Karpas-422 (cell line): ENCODE results near the gene GALNT1. TPM values are rescaled to one million over a fixed set of nuclear protein-coding genes. Genes with fewer than 3 reads are reported as not detected.

Experiments
- DNase-seq: peaks from one replicate; pipeline ENCODE4 v3.0.0-alpha.2; 2015
- H2AFZ ChIP-seq: fragments of 200-600 bp; sonication (generic); 2 replicates; pipeline ENCODE4 v1.6.1; 2014; ENCODE audit warnings: antibody characterized with exemption, low read length, mixed read lengths
- H3K27ac ChIP-seq: fragments of 200-600 bp; sonication (generic); 2 replicates; pipeline ENCODE4 v1.5.1; 2014; ENCODE audit warnings: mild to moderate bottlenecking, low read length, moderate library complexity
- H3K27me3 ChIP-seq: fragments of 200-600 bp; sonication (generic); 2 replicates; pipeline ENCODE4 v1.6.1; 2014; ENCODE audit warnings: low read length, mixed read lengths
- H3K36me3 ChIP-seq: fragments of 200-600 bp; sonication (generic); 2 replicates; pipeline ENCODE4 v1.6.1; 2014; ENCODE audit warnings: low read length, mixed read lengths; ENCODE audit not compliant: insufficient read depth
- H3K4me1 ChIP-seq: fragments of 200-600 bp; sonication (generic); 2 replicates; pipeline ENCODE4 v1.6.1; 2014; ENCODE audit warnings: mild to moderate bottlenecking, low read length, mixed read lengths
- H3K4me2 ChIP-seq: fragments of 200-600 bp; sonication (generic); 2 replicates; pipeline ENCODE4 v1.6.1; 2014; ENCODE audit warnings: low read length, low read depth, mild to moderate bottlenecking; ENCODE audit not compliant: poor library complexity, severe bottlenecking
- H3K4me3 ChIP-seq: fragments of 200-600 bp; sonication (generic); 2 replicates; pipeline ENCODE4 v1.5.1; 2014; ENCODE audit warnings: mild to moderate bottlenecking, antibody characterized with exemption, low read length, mixed read lengths
- H3K79me2 ChIP-seq: fragments of 200-600 bp; sonication (generic); 2 replicates; pipeline ENCODE4 v1.6.1; 2014; ENCODE audit warnings: mild to moderate bottlenecking, low read length, mixed read lengths
- H3K9ac ChIP-seq: fragments of 200-600 bp; sonication (generic); 2 replicates; pipeline ENCODE4 v1.6.0; 2014; ENCODE audit warnings: low read length
- H3K9me2 ChIP-seq: fragments of 200-600 bp; sonication (generic), shearing (Covaris generic); replicated peaks from 2 replicates; pipeline ENCODE4 v1.6.0; 2014; ENCODE audit warnings: mild to moderate bottlenecking, low read length, moderate library complexity; ENCODE audit not compliant: insufficient read depth
- H3K9me3 ChIP-seq: fragments of 300-700, 200-600 bp; sonication (generic); 2 replicates; pipeline ENCODE4 v1.6.1; 2014; ENCODE audit warnings: low read length, mixed read lengths
- H4K20me1 ChIP-seq: fragments of 200-600 bp; sonication (generic); 2 replicates; pipeline ENCODE4 v1.6.1; 2014; ENCODE audit warnings: mild to moderate bottlenecking, antibody characterized with exemption, low read length, low read depth; ENCODE audit not compliant: insufficient read depth
- total RNA-seq: library from RNA; depleted of rRNA; stranded (reverse); fragments of >200 nt; shearing (Covaris generic); gene quantifications from 2 replicates; pipeline ENCODE4 v1.2.3, GENCODE V29; 2014; ENCODE audit warnings: low replicate concordance

The GALNT1 gene
- total RNA-seq, 1 experiment from 2014 or later, result 259 TPM

DNA sequence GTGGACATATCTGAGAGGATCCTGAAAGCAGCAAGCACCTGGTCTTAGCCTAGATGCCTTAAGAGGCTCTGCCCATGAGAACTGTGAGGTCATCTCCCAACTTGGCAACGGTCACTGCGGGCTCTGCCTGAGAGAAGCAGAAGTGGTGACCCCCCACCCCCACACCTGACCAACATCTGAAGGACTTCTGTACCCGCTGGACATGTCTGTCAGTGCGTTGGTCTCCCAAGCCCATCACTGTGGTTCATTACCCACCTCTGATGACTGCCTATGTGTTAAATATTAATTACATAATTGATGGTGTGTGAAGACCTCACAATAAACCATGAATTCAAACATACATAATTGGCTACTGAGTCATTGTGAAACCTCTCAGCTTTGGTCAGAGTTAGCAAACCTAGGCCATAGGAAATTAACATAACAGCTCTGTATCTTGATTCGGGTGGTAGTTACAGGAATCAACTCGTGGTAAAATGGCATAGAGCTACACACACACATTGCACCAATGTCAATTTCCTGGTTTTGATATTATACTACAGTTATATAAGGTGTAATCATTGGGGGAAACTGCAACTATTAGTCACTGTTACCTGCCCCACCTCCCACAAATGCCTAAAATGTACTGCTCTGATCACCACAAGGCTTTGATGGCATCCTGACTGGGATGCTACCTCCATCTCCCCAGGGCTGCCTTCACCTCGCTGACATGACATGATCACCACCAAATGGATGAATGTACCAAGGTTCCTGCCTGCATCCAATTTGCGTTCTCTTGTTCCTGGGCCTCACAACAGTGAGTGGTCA, 4.3 kb upstream of the GALNT1 start:
- H3K27me3 ChIP-seq, result no peaks in the 10 kb centered on the region
- no peak overlapping the region for H3K27ac ChIP-seq
- H3K4me2 ChIP-seq, result no peak overlapping the region
- H4K20me1 ChIP-seq, result no peaks in the 10 kb centered on the region
- H3K4me1 ChIP-seq, result peaks cover 19% of the 10 kb centered on the region
- H3K9me2 ChIP-seq, result no peaks in the 10 kb centered on the region
- peaks cover 5% of the 10 kb centered on the region for H3K79me2 ChIP-seq
- no peak overlapping the region for H2AFZ ChIP-seq
- H3K9me3 ChIP-seq, result peaks cover 4% of the 10 kb centered on the region
- no peak overlapping the region for H3K4me3 ChIP-seq
- H3K36me3 ChIP-seq, result 0 out of 2 replicates have a peak, but pooled peaks cover 4% of the 10 kb centered on the region
- no peak overlapping the region for H3K9ac ChIP-seq
- DNase-seq, result no peak

DNA sequence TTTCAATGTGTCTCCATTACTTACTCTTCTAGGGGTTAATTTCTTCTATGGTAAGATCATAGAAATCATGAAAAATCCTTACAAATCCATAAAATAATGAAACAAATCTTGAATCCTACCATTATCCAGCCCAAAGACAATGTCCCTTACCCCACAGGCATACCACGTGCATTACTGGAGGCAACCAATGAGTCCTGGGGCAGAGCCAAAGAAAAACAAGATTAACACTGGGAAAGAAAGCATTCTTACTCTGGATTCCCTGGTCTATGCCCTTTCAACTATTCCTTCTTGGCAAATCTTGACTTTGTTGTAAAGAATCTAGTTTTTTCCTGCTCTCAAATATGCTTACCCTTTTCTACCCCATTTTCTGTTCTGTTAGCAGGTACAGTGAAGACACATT, 3.1 kb upstream of the GALNT1 start:
- Histone ChIP-seq H4K20me1 (no peaks in the 10 kb centered on the region; the same call in 1 of the 2 replicates), H3K27me3 (no peaks in the 10 kb centered on the region), H3K4me1 (peaks cover 27% of the 10 kb centered on the region), H3K79me2 (peaks cover 17% of the 10 kb centered on the region), H2AFZ (no peak overlapping the region), H3K4me3 (no peak overlapping the region), H3K36me3 (peaks cover 6% of the 10 kb centered on the region), H3K9me2 (no peaks in the 10 kb centered on the region), H3K27ac (no peak overlapping the region), H3K9ac (no peak overlapping the region), H3K9me3 (peaks cover 4% of the 10 kb centered on the region), H3K4me2 (no peak overlapping the region)
- DNase-seq, result no peak

DNA sequence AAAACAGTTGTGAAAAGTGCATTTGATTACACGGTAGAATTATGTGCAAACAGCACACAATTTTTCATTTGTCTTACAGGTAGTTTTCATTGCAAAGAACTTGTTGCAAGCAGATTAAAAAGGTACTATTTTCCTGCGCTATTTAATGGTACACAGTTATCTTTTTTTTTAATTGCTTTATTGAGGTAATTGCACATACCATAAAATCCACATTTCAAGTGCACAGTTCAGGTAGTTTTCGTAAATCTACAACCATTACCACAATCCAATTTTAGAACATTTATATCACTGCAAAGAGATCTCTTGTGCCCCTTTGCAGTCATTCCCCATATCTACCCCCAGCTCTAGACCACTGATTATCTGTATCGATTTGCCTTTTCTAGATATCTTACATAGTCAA, 2.6 kb upstream of the GALNT1 start:
- peaks cover 2% of the 10 kb centered on the region; the same call in 1 of the 2 replicates for H4K20me1 ChIP-seq

DNA sequence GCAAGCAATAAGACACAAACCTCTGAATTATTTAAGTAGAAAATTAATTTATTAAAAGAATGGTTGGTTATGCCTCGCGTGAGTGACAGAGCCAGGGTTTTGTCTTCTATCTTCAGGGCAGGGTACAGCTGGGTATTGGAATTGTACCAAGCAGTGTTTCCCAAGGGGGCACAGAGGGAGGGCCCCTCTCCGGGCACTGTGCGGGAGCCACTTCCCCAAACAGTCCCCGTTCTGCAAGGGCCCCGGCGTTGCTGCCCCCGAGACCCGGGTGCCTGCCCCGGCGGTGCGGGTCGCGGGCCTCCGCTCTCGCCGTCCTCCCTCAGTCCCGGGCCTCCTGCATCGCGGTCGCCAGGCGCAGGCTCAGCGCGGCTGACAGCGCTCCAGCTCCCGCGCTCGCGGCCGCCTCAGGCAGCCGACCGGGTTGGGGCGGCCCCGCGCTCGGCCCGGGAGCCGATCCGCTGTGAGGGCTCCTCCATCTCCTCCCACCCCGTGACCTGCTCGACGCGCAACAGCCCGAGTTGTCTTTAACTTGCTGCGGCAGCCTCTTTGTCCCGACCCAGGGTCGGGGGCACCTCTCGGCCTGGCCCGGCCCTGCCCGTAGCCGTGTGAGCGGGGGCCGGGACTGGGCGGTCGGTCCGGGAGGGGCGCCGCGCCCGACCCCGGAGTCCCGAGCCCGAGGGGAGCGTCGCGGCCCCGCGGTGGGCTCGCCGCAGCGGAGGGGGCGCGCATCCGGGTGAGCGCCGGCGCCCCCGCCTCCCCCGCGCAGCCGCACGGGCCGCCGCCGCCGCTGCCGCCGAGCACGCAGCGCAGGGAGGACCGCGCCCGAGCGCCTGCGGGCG, 620 bp upstream of the GALNT1 start:
- Histone ChIP-seq H3K9ac (peak overlapping the region; percentile 96), H3K79me2 (peaks cover 42% of the 10 kb centered on the region), H3K9me3 (peaks cover 4% of the 10 kb centered on the region), H3K27me3 (no peaks in the 10 kb centered on the region), H3K36me3 (peaks cover 29% of the 10 kb centered on the region), H3K4me1 (peaks cover 34% of the 10 kb centered on the region), H3K9me2 (no peaks in the 10 kb centered on the region), H4K20me1 (peaks cover 20% of the 10 kb centered on the region; the same call in 1 of the 2 replicates), H3K27ac (peak overlapping the region; percentile 83), H3K4me2 (peak overlapping the region; percentile 87), H2AFZ (no peak overlapping the region), H3K4me3 (peak overlapping the region; percentile 77)
- DNase-seq, result peak; percentile 86

More for the DNA sequence above, 2.6 kb upstream of the GALNT1 start:
- no peaks in the 10 kb centered on the region for H3K9me2 ChIP-seq
- H3K27ac ChIP-seq, result no peak overlapping the region
- H2AFZ ChIP-seq, result no peak overlapping the region
- H3K9ac ChIP-seq, result no peak overlapping the region
- H3K4me1 ChIP-seq, result peaks cover 30% of the 10 kb centered on the region
- H3K27me3 ChIP-seq, result no peaks in the 10 kb centered on the region
- DNase-seq, result no peak
- no peak overlapping the region for H3K4me2 ChIP-seq
- no peak overlapping the region for H3K4me3 ChIP-seq
- peaks cover 22% of the 10 kb centered on the region for H3K79me2 ChIP-seq
- peaks cover 4% of the 10 kb centered on the region for H3K9me3 ChIP-seq
- peaks cover 10% of the 10 kb centered on the region for H3K36me3 ChIP-seq

DNA sequence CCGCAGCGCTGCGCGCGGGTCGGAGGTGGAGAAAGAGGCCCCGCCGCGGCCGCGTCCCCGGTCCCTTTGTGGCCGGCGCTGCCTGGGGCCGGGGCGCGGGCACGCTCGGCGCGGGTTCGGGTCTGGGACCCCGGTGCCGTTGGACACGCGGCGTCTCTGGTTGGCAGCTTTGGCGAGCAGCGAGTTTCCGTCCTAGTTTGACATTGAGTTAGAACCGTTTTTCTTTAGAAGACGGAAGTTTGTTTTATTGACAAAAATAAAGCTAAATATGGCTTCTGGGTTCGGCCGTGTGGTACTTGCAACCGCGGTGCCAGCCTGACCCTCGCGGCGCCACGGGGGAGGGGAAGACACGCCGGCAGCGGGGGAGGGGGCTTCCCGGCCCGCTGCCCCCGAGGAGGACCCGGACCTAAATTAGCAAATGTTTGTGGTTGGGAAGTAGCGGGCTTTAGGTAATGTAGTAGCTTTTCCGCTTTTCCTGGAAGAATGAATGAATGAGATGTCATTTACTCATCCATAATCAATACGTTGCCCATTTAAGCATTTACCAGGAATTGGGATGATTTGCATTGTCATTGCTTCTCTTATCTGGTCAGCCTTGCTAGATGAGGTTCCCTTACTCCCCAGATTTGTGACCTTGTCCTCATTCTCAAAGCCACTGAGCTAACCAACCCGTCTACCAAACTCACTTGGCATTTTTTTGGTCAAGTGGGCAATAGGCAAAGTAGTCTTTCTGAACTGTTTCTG, 530 bp downstream of the GALNT1 start:
- H3K9ac ChIP-seq, result peak overlapping the region; percentile 94
- DNase-seq, result peak; percentile 77
- H3K36me3 ChIP-seq, result peaks cover 27% of the 10 kb centered on the region
- no peaks in the 10 kb centered on the region for H3K9me2 ChIP-seq
- H3K27ac ChIP-seq, result peak overlapping the region; percentile 93
- H3K4me2 ChIP-seq, result peak overlapping the region; percentile 99
- H4K20me1 ChIP-seq, result peaks cover 20% of the 10 kb centered on the region; the same call in 1 of the 2 replicates
- H3K4me3 ChIP-seq, result peak overlapping the region; percentile 98
- no peaks in the 10 kb centered on the region; the same call in 1 of the 2 replicates for H3K9me3 ChIP-seq
- H3K4me1 ChIP-seq, result peaks cover 45% of the 10 kb centered on the region
- H3K27me3 ChIP-seq, result no peaks in the 10 kb centered on the region
- H2AFZ ChIP-seq, result no peak overlapping the region
- peaks cover 53% of the 10 kb centered on the region for H3K79me2 ChIP-seq

DNA sequence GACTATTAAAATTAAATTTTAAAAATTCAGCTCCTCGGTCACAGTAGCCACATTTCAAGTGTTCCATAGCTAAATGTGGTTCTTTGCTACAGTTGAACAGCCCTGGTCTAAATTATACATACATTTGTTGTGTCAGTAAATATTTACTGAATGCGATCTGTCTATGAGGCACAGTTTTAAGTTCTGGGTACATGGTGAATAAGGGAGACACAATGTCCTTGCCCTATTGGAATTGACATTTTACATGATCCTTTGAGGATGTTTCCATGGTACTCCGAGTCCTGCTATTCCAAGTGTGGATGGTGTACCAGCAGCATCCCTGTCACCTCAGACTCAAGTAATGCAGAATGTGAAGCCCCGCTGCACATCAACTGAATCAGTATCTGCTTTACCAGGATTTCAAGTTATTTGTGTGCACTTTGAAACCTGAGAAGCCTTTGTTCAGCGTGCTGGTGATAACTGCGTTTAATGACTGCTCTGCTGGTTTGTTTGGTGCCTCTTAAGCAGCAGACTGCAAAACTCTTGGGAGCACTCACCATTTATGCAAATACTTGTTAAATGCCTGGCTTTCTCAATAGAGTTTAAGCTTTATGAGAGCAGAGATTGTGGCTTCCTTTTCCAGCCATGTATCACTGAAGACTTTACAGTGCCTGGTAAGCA, 1.5 kb downstream of the GALNT1 start:
- Histone ChIP-seq H3K4me2 (peak overlapping the region; percentile 99), H3K27ac (peak overlapping the region; percentile 93), H2AFZ (no peak overlapping the region), H3K9me3 (no peaks in the 10 kb centered on the region; the same call in 1 of the 2 replicates), H3K36me3 (peaks cover 32% of the 10 kb centered on the region), H3K4me3 (peak overlapping the region; percentile 98), H3K79me2 (peaks cover 63% of the 10 kb centered on the region), H3K27me3 (no peaks in the 10 kb centered on the region), H4K20me1 (peaks cover 20% of the 10 kb centered on the region; the same call in 1 of the 2 replicates), H3K4me1 (peaks cover 54% of the 10 kb centered on the region), H3K9ac (peak overlapping the region; percentile 94), H3K9me2 (no peaks in the 10 kb centered on the region)
- DNase-seq, result peak; percentile 94

DNA sequence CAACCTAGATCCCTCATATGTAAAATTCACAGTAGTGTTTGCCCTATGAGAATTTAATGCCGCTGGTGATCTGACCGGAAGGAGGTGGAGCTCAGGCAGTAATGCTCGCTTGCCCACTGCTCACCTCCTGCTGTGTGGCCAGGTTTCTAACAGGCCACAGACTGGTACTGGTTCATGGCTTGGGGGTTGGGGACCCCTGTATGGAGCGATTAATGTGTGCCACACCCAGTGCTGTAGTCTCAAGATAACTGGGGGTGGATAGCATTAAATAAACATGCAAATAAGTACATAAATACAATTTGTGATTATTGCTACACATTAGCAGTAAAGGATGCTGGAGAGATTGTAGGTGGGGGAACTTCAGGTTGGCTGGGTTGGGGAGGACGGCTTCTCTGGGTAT, 3.2 kb downstream of the GALNT1 start:
- H2AFZ ChIP-seq, result no peak overlapping the region
- peaks cover 69% of the 10 kb centered on the region for H3K4me1 ChIP-seq
- no peak for DNase-seq
- H3K27me3 ChIP-seq, result no peaks in the 10 kb centered on the region
- peaks cover 26% of the 10 kb centered on the region; the same call in 1 of the 2 replicates for H4K20me1 ChIP-seq
- no peak overlapping the region for H3K4me3 ChIP-seq
- no peaks in the 10 kb centered on the region for H3K9me2 ChIP-seq
- H3K27ac ChIP-seq, result no peak overlapping the region
- H3K9ac ChIP-seq, result no peak overlapping the region
- no peak overlapping the region for H3K4me2 ChIP-seq
- peaks cover 36% of the 10 kb centered on the region for H3K36me3 ChIP-seq
- H3K9me3 ChIP-seq, result no peaks in the 10 kb centered on the region; the same call in 1 of the 2 replicates
- H3K79me2 ChIP-seq, result peaks cover 80% of the 10 kb centered on the region
